Activated B cell treated with CpG ODN at 0.5 μM for 24 hours (primary cell): ENCODE measurements around the gene ZNF285. TPM values are rescaled to one million over a fixed set of nuclear protein-coding genes. Genes with fewer than 3 reads are reported as not detected.
"Not testable (repeated sequence)": the region's sequence is repeated elsewhere in the genome, so short reads cannot be mapped to it uniquely, and the experiment has no call there.

Experiments used
- ATAC-seq: fragments of 200-7000 bp; cut with Tn5 transposase; one replicate; pipeline ENCODE4 v1.10.0; 2021; ENCODE audit warnings: low read depth, mild to moderate bottlenecking, moderate library complexity
- CTCF ChIA-PET: fragments of 350-600 bp; sonication (Branson Sonifier 250); formaldehyde crosslinking; loops from one replicate; lab custom pipeline; 2021; ENCODE audit warnings: antibody characterized with exemption; lab: Charles Lee
- POLR2A ChIA-PET: fragments of 350-600 bp; sonication (Branson Sonifier 250); formaldehyde crosslinking; loops from one replicate; lab custom pipeline; 2021; ENCODE audit warnings: antibody characterized with exemption; lab: Charles Lee
- DNase-seq: peaks from one replicate; pipeline ENCODE4 v3.0.0; 2022
- H3K27ac Mint-ChIP-seq: one replicate; pipeline ENCODE4 v1.8.0; 2020; ENCODE audit warnings: mixed read lengths
- H3K27me3 Mint-ChIP-seq: one replicate; pipeline ENCODE4 v1.8.0; 2021; ENCODE audit warnings: mixed read lengths
- H3K36me3 Mint-ChIP-seq: one replicate; pipeline ENCODE4 v1.8.0; 2021; ENCODE audit warnings: low read depth, mixed read lengths
- H3K4me1 Mint-ChIP-seq: one replicate; pipeline ENCODE4 v1.8.0; 2021; ENCODE audit warnings: mixed read lengths
- H3K4me3 Mint-ChIP-seq: one replicate; pipeline ENCODE4 v1.8.0; 2020; ENCODE audit warnings: mild to moderate bottlenecking, mixed read lengths
- H3K9me3 Mint-ChIP-seq: one replicate; pipeline ENCODE4 v1.8.0; 2020; ENCODE audit warnings: mixed read lengths
- CTCF ChIP-seq: fragments of 200-600 bp; IDR thresholded peaks from one replicate; pipeline ENCODE4 v1.8.0; 2022; ENCODE audit warnings: antibody characterized with exemption, mild to moderate bottlenecking
- intact Hi-C: fragments of 100-400 bp; cut with micrococcal nuclease; formaldehyde crosslinking; loops from one replicate; pipeline ENCODE4 v1.15.1; 2024
- total RNA-seq: library from RNA; stranded (reverse); gene quantifications from 2 replicates; pipeline ENCODE4 v1.2.3, GENCODE V29; 2022

ZNF285 gene
- total RNA-seq, 1 donor from 2014 or later, result 4.5 TPM

DNA sequence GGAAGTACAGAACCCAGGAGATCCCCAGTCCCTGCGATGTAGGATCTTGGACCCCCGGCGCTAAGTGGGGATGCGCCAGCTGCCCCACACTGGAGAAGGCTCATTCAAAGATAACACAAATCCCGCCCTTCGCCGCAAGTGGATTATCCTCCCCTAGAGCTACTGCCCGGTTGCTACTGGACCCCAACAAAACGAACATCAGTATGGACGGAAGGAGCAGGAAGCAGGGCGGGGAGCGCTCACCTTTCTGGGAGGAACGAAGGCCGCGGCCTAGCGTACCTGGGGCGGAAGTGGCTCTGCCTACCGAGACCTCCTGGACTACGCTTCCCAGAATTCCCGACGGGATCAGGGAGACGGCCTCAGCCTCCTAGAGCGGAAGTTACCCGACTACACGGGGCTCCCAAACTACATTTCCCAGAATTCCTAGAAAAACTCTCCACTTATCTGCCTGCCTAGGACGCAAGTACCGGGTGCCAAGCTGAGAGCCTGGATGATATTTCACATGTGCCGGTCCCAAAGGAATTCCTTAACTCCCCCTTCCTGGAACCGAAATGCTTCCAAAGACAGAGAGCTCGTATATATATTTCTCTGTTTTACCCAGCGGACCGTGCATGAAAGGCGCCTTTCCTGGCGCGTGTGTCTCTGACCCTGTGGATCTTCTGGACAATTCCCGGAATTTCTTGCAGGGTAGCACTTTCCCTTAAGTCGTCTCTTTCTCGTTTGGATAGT is 44.9 kb downstream of the ZNF285 start, which contains the start of gene ZNF112:
TSS of gene ZNF112 (minus strand) at position 298 of the 729 bp plus-strand sequence. CDS start 16,141 bp downstream, outside the sequence.
- CTCF ChIA-PET, result no interaction called here
- peaks cover 3% of the 10 kb centered on the region for H3K36me3 Mint-ChIP-seq
- H3K9me3 Mint-ChIP-seq, result peaks cover 23% of the 10 kb centered on the region
- peak within 1 kb of the TSS; percentile 80 for H3K4me3 Mint-ChIP-seq
- ATAC-seq (peak; percentile 82), DNase-seq (peak; percentile 19)
- no peak for TF ChIP-seq CTCF
- H3K27ac Mint-ChIP-seq, result peak within 1 kb of the TSS; percentile 70
- H3K27me3 Mint-ChIP-seq, result no peaks in the 10 kb centered on the region
- intact Hi-C loops, result no loop called here
- POLR2A ChIA-PET, result interaction anchor here (0.8 kb wide), 1 partner anchor 295 kb away, joined by 3 read pairs; no protein-coding TSS in a partner anchor
- peaks cover 13% of the 10 kb centered on the region for H3K4me1 Mint-ChIP-seq

DNA sequence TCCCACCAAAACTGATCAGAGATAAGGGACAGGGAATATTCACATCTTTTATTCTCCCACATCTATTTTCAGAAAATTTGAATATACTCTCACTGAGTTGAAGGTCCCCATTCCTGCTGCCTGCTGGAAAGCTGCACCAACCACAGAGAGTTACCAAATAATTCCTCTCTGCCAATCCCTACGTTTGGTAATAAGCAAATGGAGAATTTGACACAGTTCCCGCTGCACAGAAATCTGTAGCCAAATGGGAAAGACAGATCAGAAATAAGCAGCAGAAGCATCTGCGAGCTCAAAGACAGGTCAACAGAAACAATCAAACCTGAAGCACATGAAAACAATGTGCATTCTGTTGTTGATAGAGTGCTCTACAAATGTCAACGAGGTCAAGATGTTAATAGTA is 54.9 kb downstream of the ZNF285 start:
- ChIA-PET POLR2A (no interaction called here), CTCF (no interaction called here)
- no peak for ATAC-seq
- Mint-ChIP-seq H3K4me3 (no peak overlapping the region), H3K4me1 (peaks cover 10% of the 10 kb centered on the region), H3K27ac (no peak overlapping the region), H3K27me3 (no peaks in the 10 kb centered on the region), H3K36me3 (peaks cover 4% of the 10 kb centered on the region), H3K9me3 (peaks cover 17% of the 10 kb centered on the region)
- intact Hi-C loops, result no loop called here
- no peak for DNase-seq
- TF ChIP-seq CTCF, result no peak

DNA sequence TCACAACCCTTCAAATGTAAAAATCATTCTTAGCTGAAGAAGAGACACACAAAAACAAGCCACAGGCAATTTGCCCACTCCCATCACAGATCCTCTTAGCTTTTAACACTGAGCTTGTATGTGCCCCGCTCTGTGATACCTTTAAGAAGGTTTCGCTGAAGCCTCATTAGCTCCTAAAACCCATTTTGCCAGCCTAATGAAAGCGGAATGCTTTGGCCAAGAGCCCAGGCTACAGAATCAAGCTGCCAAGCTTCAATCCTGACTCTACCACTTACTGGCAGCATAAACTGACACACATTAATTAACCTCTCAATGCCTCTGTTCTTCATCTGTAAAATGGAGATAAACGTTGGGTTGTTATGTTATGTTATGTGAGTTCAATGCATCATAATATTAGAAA is 55.4 kb downstream of the ZNF285 start:
- no peak overlapping the region for H3K4me3 Mint-ChIP-seq
- H3K9me3 Mint-ChIP-seq, result peaks cover 17% of the 10 kb centered on the region
- H3K36me3 Mint-ChIP-seq, result peaks cover 10% of the 10 kb centered on the region
- no peak for TF ChIP-seq CTCF
- peaks cover 10% of the 10 kb centered on the region for H3K4me1 Mint-ChIP-seq
- intact Hi-C loops, result no loop called here
- no peak overlapping the region for H3K27ac Mint-ChIP-seq
- ATAC-seq, result no peak
- ChIA-PET POLR2A (no interaction called here), CTCF (no interaction called here)
- no peaks in the 10 kb centered on the region for H3K27me3 Mint-ChIP-seq
- DNase-seq, result no peak

DNA sequence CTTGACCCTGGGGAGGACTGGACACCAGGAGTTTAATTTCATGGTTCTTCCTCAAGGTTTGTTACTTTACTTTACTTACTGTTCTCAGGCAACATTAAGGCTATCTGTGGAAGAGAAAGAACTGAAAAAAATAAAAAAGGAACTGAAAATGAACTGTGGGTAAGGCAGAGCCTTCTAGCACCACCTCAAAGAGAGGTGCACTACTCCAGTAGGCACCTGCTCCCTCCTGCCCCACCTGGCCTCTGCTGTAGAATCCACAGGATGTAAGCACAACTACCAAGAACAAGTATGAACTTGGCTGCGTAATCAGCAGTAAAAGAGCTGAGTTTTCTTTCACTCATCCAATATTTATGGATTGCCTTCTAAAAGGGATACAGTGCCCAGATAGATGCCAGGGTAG is 57.2 kb downstream of the ZNF285 start:
- H3K4me1 Mint-ChIP-seq, result peaks cover 10% of the 10 kb centered on the region
- H3K27me3 Mint-ChIP-seq, result no peaks in the 10 kb centered on the region
- H3K4me3 Mint-ChIP-seq, result no peak overlapping the region
- CTCF ChIA-PET, result no interaction called here
- H3K36me3 Mint-ChIP-seq, result peaks cover 14% of the 10 kb centered on the region
- DNase-seq, result no peak
- TF ChIP-seq CTCF, result no peak
- POLR2A ChIA-PET, result no interaction called here
- intact Hi-C loops, result no loop called here
- H3K27ac Mint-ChIP-seq, result peak overlapping the region; percentile 75
- H3K9me3 Mint-ChIP-seq, result peaks cover 23% of the 10 kb centered on the region
- peak; percentile 37 for ATAC-seq

GRCh38 chr19:44341794-44342193 is 59.6 kb downstream of the ZNF285 start:
- TF ChIP-seq CTCF, result no peak
- H3K27me3 Mint-ChIP-seq, result no peaks in the 10 kb centered on the region
- intact Hi-C loops, result no loop called here
- peaks cover 10% of the 10 kb centered on the region for H3K4me1 Mint-ChIP-seq
- POLR2A ChIA-PET, result no interaction called here
- H3K27ac Mint-ChIP-seq, result no peak overlapping the region
- peaks cover 26% of the 10 kb centered on the region for H3K36me3 Mint-ChIP-seq
- H3K4me3 Mint-ChIP-seq, result no peak overlapping the region
- no peak for ATAC-seq
- no peak for DNase-seq
- CTCF ChIA-PET, result no interaction called here
- peaks cover 25% of the 10 kb centered on the region for H3K9me3 Mint-ChIP-seq

DNA sequence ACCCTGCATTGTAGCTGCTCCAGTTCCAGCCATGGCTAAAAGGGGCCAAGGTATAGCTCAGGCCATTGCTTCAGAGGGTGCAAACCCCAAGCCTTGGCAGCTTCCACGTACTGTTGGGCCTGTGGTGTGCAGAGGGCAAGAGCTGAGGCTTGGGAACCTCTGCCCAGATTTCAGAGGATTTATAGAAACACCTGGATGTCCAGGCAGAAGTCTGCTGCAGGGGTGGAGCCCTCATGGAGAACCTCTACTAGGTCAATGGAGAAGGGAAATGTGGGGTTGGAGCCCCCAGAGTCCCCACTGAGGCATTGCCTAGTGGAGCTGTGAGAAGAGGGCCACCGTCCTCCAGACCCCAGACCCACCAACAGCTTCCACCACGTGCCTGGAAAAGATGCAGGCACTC is 66.8 kb downstream of the ZNF285 start:
- H3K36me3 Mint-ChIP-seq, result peaks cover 67% of the 10 kb centered on the region
- H3K27me3 Mint-ChIP-seq, CTCF ChIA-PET, H3K4me3 Mint-ChIP-seq, H3K4me1 Mint-ChIP-seq, intact Hi-C loops, H3K27ac Mint-ChIP-seq, ATAC-seq, POLR2A ChIA-PET, DNase-seq: not testable (repeated sequence)
- H3K9me3 Mint-ChIP-seq, result peaks cover 41% of the 10 kb centered on the region
